Mucosa of stomach (tissue), 1 donor: ENCODE data around the gene MARCHF4.
"Not testable (repeated sequence)": the region's sequence is repeated elsewhere in the genome, so short reads cannot be mapped to it uniquely, and the experiment has no call there.

Source experiments
- H3K27me3 ChIP-seq: one replicate; pipeline ENCODE4 v1.7.0; 2013; ENCODE audit warnings: mild to moderate bottlenecking, low read length; ENCODE audit not compliant: control insufficient read depth, insufficient read depth
- H3K36me3 ChIP-seq: one replicate; pipeline ENCODE4 v1.7.0; 2013; ENCODE audit warnings: low read length; ENCODE audit not compliant: control insufficient read depth, insufficient read depth
- H3K4me1 ChIP-seq: one replicate; pipeline ENCODE4 v1.7.0; 2013; ENCODE audit warnings: mild to moderate bottlenecking, low read length; ENCODE audit not compliant: control insufficient read depth, insufficient read depth
- H3K4me3 ChIP-seq: one replicate; pipeline ENCODE4 v1.7.0; 2013; ENCODE audit warnings: low read length
- H3K9ac ChIP-seq: one replicate; pipeline ENCODE4 v1.7.0; 2013; ENCODE audit warnings: mild to moderate bottlenecking, low read length, moderate library complexity
- H3K9me3 ChIP-seq: one replicate; pipeline ENCODE4 v1.7.0; 2013; ENCODE audit warnings: mild to moderate bottlenecking, low read length, moderate library complexity; ENCODE audit not compliant: control insufficient read depth
- donor health status: Pancreatic carcinoma.

MARCHF4 gene

GRCh38 chr2:216385478-216385877 lies 13.2 kb upstream of the MARCHF4 start:
- H3K4me3 ChIP-seq: no peak overlapping the region
- no peaks in the 10 kb centered on the region for H3K9me3 ChIP-seq
- no peak overlapping the region for H3K9ac ChIP-seq
- H3K27me3 ChIP-seq: peaks cover 6% of the 10 kb centered on the region
- H3K36me3 ChIP-seq: no peaks in the 10 kb centered on the region
- no peaks in the 10 kb centered on the region for H3K4me1 ChIP-seq

DNA sequence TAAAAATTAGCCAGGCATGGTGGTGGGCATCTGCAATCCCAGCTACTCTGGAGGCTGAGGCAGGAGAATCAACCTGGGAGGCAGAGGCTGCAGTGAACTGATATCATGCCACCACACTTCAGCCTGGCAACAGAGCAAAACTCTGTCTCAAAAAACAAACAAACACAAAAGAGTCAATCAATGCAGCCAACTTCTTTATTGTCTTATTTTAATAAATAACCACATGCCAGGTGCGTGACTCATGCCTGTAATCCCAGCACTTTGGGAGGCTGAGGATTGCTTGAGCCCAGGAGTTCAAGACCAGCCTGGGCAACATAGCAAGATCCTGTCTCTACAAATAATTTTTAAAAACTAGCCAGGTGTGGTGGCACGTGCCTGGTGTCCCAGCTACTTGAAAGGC lies 12.1 kb upstream of the MARCHF4 start:
- H3K4me3 ChIP-seq, H3K9me3 ChIP-seq, H3K4me1 ChIP-seq, H3K9ac ChIP-seq, H3K36me3 ChIP-seq, H3K27me3 ChIP-seq: not testable (repeated sequence)

DNA sequence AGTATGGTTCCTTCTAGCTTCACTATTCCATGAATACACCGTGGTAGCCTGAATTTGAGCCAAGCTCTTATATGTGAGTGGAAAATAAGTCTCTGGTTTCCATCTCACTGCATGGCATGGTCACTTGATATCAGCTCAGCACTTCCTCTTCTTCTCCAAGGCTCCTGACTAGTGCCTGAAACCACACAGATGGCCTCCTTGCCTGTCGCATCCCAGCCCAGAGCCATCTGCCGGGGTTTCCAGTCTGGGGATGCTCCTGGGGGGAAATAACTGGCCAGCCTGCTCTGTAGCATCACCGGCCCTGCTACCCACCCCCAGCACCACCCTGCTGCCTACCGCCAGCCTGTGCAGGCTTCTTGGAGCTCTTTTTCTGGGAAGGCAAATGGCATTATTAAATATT lies 7.7 kb upstream of the MARCHF4 start:
- Histone ChIP-seq H3K9me3 (no peaks in the 10 kb centered on the region), H3K4me3 (no peak overlapping the region), H3K4me1 (no peaks in the 10 kb centered on the region), H3K27me3 (no peaks in the 10 kb centered on the region), H3K36me3 (no peaks in the 10 kb centered on the region), H3K9ac (no peak overlapping the region)

DNA sequence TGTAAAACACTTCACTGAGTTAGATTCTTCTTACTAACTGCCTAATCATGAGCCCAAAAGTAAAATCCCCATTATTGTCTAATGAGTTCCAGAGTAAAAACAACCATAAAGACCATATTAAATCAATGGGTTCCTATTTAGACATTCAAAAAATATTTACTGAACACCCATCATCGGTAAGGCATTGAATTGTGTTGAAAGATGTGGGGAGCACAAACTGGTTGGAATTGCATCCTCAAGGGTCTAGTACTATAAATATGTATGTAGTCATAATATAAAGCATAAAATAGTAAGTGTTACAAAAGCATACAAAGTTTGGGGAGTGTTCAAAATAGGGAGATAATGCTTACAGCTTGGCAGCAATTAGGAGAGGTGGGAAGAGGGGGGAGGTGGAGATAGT lies 3.0 kb upstream of the MARCHF4 start:
- Histone ChIP-seq H3K9ac (no peak overlapping the region), H3K9me3 (no peaks in the 10 kb centered on the region), H3K36me3 (no peaks in the 10 kb centered on the region), H3K4me1 (no peaks in the 10 kb centered on the region), H3K27me3 (peaks cover 25% of the 10 kb centered on the region), H3K4me3 (no peak overlapping the region)

DNA sequence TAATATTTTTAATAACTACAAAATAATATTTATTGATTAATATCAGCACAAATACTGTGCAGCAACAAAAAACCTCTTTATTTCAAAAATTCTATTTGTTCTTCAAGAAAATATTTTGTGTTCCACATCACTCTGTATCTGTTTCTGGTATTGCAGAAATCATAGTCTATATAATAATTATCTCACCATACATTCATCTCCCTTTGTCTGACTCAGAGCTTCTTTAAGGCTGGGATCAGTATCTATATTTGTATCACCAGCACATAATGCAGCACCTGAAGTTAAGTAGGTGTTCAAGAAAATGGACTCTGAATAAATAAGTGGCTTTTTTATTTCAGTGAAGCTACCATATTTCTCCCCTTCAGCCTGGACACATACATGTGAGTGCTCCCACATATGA lies 1.6 kb upstream of the MARCHF4 start:
- Histone ChIP-seq H3K4me1 (no peaks in the 10 kb centered on the region), H3K4me3 (no peak overlapping the region), H3K9ac (no peak overlapping the region), H3K9me3 (no peaks in the 10 kb centered on the region), H3K27me3 (peaks cover 33% of the 10 kb centered on the region), H3K36me3 (no peaks in the 10 kb centered on the region)

DNA sequence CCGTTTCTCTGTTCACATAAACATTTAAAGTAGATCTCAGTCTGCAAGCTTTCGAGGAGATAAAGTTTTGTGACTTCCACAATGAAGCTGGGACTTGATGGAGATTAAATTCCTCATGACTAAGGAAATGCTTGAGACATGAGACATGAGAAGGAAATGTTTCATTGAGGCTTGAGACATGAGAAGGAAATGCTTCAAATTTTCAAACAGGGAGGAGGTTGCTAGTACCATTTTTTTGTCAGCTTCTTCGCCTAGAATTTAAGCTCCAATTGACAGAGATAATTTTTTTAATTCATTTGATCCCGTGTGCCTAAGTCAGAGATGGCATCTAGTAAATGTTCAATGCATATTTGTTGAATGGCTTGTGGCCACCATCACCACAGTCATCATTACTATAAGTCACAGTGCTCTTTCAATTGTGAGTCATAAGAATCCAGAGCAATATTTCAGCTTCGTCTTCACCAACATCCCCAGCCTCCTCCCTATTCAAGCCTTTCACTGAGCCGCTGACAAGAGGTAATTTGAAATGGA lies 543 bp upstream of the MARCHF4 start:
- H3K27me3 ChIP-seq: peaks cover 42% of the 10 kb centered on the region
- H3K9me3 ChIP-seq: no peaks in the 10 kb centered on the region
- H3K4me3 ChIP-seq: no peak overlapping the region
- no peaks in the 10 kb centered on the region for H3K4me1 ChIP-seq
- H3K9ac ChIP-seq: no peak overlapping the region
- H3K36me3 ChIP-seq: no peaks in the 10 kb centered on the region

- Histone ChIP-seq H3K4me3 (no peak overlapping the region), H3K9me3 (no peaks in the 10 kb centered on the region), H3K4me1 (no peaks in the 10 kb centered on the region), H3K9ac (no peak overlapping the region), H3K27me3 (peaks cover 42% of the 10 kb centered on the region), H3K36me3 (no peaks in the 10 kb centered on the region)
Measured at GRCh38 chr2:216370961-216371712, 1.1 kb downstream of the MARCHF4 start.

- Histone ChIP-seq H3K9ac (no peak overlapping the region), H3K27me3 (peaks cover 42% of the 10 kb centered on the region), H3K36me3 (no peaks in the 10 kb centered on the region), H3K9me3 (no peaks in the 10 kb centered on the region), H3K4me1 (no peaks in the 10 kb centered on the region), H3K4me3 (no peak overlapping the region)
Measured at GRCh38 chr2:216369821-216370220, 2.5 kb downstream of the MARCHF4 start.

DNA sequence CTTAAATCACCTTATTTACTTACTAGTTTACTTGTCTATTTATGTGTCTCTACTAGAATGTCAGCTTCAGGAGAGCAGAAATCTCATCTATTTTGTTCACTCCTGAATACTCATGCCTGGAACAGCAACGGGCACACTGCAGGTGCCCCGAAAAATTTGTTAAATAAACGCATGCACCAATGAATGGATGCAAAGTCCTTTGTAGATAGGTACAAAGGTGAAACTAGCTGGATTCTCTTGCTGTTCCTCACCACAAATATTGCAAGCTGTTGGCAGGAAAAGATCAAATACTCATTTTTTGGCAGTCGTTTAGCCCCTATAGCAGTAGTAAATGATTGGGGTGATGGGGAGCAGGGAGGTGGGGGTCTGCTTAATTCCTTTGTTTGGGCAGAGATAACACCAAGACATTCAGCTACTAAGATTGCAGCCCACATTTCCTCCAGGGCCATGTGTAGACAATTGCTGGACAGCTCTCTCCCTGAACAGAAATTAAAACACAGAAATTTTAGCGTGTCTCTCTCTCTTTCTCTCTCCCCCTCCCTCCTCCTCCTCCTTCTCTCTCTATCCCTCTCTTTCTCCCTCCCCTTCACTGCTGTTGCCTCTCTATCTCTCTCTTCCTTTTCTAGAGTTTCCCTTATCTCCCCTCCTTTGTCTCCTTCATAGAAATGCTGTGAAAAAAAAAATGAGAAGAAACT lies 5.4 kb downstream of the MARCHF4 start:
- H3K36me3 ChIP-seq: no peaks in the 10 kb centered on the region
- peaks cover 33% of the 10 kb centered on the region for H3K27me3 ChIP-seq
- H3K9ac ChIP-seq: no peak overlapping the region
- no peaks in the 10 kb centered on the region for H3K9me3 ChIP-seq
- no peaks in the 10 kb centered on the region for H3K4me1 ChIP-seq
- H3K4me3 ChIP-seq: no peak overlapping the region

GRCh38 chr2:216365518-216365917 lies 6.8 kb downstream of the MARCHF4 start:
- no peaks in the 10 kb centered on the region for H3K36me3 ChIP-seq
- H3K4me3 ChIP-seq: no peak overlapping the region
- no peaks in the 10 kb centered on the region for H3K4me1 ChIP-seq
- H3K27me3 ChIP-seq: peaks cover 20% of the 10 kb centered on the region
- no peaks in the 10 kb centered on the region for H3K9me3 ChIP-seq
- H3K9ac ChIP-seq: no peak overlapping the region

DNA sequence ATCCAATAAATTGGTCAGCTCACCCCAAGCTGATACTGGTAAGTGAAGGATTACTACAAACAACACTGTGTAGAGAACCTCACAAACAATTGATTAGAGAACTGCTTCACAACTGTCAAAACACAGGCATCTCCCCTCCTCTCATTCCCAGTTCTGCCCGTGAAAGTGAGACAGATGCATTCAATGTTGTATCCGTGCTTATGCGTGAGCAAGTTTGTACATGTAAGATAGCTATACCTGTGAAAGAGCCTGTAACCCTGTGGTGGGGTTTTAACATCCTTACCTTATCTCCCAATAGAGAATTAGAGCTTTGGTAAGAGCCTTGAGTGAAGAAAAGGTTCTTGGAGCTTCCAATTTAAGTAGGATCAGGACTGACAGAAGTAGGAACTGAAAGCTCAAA lies 9.1 kb downstream of the MARCHF4 start:
- Histone ChIP-seq H3K4me1 (no peaks in the 10 kb centered on the region), H3K9ac (no peak overlapping the region), H3K9me3 (no peaks in the 10 kb centered on the region), H3K27me3 (peaks cover 2% of the 10 kb centered on the region), H3K36me3 (no peaks in the 10 kb centered on the region), H3K4me3 (no peak overlapping the region)

GRCh38 chr2:216362730-216363129 lies 9.6 kb downstream of the MARCHF4 start:
- no peaks in the 10 kb centered on the region for H3K4me1 ChIP-seq
- no peaks in the 10 kb centered on the region for H3K36me3 ChIP-seq
- H3K9me3 ChIP-seq: no peaks in the 10 kb centered on the region
- H3K9ac ChIP-seq: no peak overlapping the region
- no peaks in the 10 kb centered on the region for H3K27me3 ChIP-seq
- no peak overlapping the region for H3K4me3 ChIP-seq
